Stimulated activated naive CD8-positive, alpha-beta T cell treated with anti-CD3 and anti-CD28 coated beads, Interleukin-15, Interleukin-2, amounts not matched to agents 100 U/mL and 50 U/mL, for 24 hours (primary cell): Measurements from ENCODE around the gene OR6C65.

Experiments
- ATAC-seq: fragments of 150-1000 bp; cut with Tn5 transposase; one replicate; pipeline ENCODE4 v1.10.0; 2021
- DNase-seq: peaks from one replicate; pipeline ENCODE4 v3.0.0; 2021

OR6C65 gene

DNA sequence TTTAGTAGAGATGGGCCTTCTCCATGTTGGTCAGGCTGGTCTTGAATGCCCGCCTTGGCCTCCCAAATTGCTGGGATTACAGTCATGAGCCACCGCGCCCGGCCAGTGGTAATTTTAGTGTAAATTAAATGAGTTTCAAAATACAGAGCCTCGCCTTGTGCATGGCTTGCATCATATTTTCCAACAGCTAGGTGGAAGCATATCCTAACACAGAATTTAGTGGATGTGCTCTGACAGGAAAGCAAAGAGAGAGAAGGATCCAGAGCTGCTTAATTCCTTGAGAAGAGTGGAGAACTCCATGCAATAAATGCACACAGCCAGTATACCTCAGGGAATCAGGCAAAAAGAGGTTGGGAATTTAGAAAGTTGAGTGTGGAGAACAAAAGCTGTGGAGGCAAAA lies 46.0 kb downstream of the OR6C65 start:
- DNase-seq: no peak
- no peak for ATAC-seq

GRCh38 chr12:55448825-55449224 lies 48.5 kb downstream of the OR6C65 start:
- DNase-seq (no peak), ATAC-seq (no peak)
